ENCODE data around the gene SNTB2.
"Not testable (repeated sequence)": the region's sequence is repeated elsewhere in the genome, so short reads cannot be mapped to it uniquely, and the experiment has no call there.

SNTB2 gene

GRCh38 chr16:69186642-69187445, at the start of gene SNTB2:
SNTB2 (plus strand) TSS chr16:69187164; CDS start chr16:69187167, 3 bp downstream.
- peak; percentile 95 for DNase-seq

GRCh38 chr16:69138608-69139007, 48.4 kb upstream of the SNTB2 start:
- DNase-seq, result no peak

- DNase-seq, result not testable (repeated sequence)
These were observed 47.5 kb upstream of the SNTB2 start for GRCh38 chr16:69139464-69139863.

DNA sequence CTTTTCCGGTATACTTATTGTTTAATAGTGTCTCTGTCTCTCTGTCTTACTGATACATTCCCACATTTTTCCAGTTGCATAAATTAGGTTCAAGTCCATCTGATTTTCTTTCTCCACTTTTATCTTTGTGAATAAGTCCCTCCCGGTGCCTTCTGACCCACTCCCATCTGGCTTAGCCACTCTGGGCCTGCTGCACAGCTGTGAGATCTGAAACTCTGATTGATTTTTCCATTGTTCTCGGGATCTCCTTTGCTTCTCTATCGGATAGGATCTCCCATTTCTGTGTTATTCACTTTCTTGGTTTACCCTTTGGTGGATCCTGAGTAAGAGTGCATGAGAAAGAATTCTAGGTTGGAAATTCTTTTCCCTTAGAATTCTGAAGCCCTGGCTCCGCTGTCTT, 46.0 kb upstream of the SNTB2 start:
- DNase-seq, result no peak

DNA sequence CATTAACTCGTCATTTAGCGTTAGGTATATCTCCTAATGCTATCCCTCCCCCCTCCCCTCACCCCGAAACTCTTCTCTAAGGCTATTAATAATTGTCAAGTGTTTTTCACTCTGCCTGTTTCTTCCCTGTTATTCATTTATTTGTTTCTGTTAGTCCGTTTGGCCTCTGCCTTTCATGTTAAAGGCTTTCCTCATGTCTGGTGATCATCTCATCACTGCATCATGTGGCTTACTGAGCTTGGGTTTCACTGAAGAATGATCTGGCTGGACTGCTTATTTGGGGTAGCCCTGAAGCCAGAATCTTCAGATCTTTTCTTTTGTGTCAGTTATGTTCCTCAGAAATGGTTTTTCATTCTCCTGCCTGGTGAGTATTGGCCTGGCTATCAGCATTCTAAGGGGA, 45.0 kb upstream of the SNTB2 start:
- DNase-seq, result no peak

DNA sequence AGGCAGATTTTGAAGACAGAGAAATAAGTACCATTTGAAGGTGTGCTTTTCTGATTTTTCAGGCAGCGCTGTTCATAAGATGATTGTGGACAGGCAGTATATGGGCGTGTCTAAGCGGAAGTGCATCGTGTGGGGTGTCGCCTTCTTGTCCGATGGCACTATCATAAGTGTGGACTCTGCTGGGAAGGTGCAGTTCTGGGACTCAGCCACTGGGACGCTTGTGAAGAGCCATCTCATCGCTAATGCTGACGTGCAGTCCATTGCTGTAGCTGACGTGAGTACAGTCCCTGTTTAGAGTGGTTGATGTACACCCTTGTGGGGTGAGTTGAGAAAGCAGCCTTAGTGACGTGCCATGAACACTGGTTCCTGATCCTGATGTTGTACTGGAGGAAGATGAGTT, 43.8 kb upstream of the SNTB2 start:
- DNase-seq, result no peak

GRCh38 chr16:69145658-69146057, 41.3 kb upstream of the SNTB2 start:
- DNase-seq, result no peak

DNA sequence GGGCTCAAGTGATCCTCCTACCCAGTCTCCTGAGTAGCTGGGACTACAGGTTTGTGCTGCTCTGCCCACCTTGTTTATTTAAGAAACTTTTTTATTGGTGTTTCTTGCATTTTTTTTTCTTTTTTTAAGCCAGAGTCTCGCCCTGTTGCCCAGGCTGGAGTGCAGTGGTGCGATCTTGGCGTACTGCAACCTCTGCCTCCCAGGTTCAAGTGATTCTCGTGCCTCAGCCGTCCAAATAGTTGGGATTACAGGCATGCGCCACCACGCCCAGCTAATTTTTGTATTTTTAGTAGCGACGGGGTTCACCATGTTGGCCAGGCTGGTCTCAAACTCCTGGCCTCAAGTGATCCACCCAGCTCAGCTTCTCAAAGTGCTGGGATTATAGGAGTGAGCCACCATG, 37.3 kb upstream of the SNTB2 start:
- not testable (repeated sequence) for DNase-seq

DNA sequence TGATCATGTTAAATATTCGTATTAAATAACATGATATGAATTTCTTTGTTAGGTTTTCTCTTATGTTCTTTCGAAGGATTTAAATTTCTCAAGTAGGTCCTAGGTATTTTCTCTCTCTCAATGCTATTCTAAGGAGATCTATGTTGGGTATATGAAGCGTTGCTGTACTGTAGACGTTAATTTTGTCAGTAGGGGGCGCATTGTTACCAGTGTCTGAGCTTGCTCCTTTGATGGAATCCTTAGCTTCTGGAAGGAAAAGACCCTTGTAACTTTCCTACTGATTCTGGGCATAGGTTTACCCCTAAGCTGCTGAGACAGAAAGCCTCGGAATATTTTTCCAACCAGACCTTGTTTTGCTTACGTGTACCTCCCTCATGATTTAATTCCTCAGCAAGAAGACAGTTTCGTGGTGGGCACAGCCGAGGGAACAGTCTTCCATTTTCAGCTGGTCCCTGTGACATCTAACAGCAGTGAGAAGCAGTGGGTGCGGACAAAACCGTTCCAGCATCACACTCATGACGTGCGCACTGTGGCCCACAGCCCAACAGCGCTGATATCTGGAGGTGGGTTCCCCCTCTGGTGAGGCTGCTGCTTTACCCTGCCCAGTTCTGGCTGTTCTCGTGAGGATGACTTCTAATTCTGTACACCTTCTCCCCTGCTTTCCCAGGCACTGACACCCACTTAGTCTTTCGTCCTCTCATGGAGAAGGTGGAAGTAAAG, 36.7 kb upstream of the SNTB2 start:
- DNase-seq, result peak; percentile 54

DNA sequence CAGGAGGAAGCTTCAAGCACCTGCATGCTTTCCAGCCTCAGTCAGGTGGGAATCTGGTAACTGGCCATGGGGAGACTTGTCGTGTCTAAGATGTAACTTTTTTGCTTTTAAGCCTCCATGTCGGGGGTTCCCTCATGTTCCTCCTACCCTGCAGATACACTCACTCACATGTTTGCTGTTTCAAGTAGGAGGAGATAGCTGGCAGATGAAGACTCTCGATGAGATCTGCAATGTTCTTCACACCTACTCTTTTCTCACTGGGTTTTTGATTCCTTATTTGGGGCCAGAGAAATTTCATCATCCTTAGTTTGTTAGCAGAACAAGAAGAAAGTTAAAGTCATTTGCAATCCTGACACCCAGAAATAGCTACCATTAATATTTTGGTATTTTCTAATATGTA, 29.8 kb upstream of the SNTB2 start:
- DNase-seq, result no peak

- no peak for DNase-seq
These were observed 26.8 kb upstream of the SNTB2 start for GRCh38 chr16:69160192-69160591.

- no peak for DNase-seq
These were observed 21.4 kb upstream of the SNTB2 start for GRCh38 chr16:69165584-69165983.

DNA sequence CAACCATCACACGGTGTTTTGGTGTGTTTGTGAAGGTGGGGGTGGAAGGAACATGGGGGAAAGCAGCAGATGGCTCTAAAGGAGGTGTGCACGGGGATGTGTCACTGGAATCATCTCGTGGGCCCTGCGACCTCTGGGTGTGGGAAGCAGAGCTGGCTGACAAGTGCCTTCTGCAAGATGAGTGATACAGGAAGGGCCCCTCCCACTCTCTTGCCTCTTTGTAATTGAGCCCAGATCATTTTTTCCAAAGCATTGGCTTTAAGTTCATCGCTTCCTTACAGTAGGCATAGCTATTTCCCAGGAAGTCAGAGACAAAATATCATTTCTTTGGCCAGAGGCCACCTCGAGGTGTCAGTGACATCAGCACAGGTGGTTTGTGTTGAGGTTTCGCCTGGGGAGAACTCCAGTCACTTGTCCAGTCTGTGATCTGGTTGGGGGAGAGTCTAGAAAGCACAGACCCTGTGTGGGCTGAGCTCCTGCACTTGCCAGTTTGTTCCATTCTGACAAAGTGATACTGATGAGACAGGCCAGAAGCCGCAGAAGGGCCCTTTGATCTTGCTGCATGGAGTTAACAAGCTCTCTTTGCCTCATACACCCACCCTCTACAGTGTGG, 20.6 kb upstream of the SNTB2 start:
- DNase-seq, result no peak

DNA sequence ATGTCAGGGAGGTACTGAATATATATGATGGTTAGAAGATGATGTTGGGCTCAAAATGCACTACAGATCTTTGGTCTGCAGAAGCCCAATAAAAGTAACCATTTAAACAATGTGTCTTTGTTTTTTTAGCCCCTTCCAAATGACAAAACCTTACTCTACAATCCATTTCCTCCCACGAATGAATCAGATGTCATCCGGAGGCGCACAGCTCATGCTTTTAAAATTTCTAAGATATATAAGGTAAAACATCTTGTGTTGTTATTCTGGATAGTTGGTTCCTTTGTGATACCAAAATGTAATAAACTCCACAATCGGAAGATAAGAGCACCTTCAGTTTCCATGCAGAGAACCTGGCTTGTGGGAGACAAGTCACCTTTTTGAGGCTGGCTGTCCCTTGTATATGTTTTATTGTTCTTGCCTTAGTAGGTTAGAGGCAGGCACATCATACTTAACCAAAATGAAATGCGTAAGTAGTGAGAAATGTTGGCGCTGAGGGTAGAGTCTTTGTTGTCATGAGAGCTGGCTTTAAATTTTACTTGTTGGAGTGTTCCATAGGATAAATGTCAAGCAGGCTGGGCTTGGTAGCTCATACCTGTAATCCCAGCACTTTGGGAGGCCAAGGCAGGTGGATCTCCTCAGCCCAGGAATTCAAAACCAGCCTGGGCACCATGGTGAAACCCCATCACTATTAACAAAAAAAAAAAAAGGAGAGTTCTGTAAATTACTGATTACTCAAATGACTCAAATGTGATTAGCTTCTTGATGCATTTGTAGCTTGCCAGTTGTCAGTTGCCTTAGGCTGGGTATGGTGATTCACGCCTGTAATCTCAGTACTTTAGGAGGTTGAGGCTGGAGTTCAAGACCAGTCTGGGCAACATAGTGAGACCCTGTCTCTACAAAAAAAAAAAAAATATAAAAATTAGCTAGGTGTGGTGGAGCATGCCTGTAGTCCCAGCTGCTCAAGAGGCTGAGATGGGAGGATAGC, 19.7 kb upstream of the SNTB2 start:
- no peak for DNase-seq

DNA sequence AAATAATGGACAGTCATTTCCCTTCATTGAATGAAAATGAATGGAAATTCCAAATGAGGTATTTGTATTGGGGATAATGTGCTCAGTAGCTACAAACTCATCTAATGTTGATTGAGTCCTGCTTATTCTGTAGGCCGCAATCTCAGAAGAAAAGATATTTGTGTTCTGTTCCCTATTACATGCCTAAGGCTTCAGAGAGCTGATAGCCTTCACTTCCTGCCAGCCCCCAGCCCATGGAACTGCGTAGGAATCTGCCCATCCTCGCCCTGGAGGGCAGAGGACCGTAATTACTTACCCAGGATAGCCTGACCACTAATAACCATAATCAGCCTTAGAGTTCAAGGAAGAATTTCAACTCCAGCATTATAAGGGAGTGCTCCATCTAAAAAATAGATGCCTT, 17.9 kb upstream of the SNTB2 start:
- DNase-seq, result no peak

GRCh38 chr16:69169607-69170352, 17.2 kb upstream of the SNTB2 start:
- no peak for DNase-seq

DNA sequence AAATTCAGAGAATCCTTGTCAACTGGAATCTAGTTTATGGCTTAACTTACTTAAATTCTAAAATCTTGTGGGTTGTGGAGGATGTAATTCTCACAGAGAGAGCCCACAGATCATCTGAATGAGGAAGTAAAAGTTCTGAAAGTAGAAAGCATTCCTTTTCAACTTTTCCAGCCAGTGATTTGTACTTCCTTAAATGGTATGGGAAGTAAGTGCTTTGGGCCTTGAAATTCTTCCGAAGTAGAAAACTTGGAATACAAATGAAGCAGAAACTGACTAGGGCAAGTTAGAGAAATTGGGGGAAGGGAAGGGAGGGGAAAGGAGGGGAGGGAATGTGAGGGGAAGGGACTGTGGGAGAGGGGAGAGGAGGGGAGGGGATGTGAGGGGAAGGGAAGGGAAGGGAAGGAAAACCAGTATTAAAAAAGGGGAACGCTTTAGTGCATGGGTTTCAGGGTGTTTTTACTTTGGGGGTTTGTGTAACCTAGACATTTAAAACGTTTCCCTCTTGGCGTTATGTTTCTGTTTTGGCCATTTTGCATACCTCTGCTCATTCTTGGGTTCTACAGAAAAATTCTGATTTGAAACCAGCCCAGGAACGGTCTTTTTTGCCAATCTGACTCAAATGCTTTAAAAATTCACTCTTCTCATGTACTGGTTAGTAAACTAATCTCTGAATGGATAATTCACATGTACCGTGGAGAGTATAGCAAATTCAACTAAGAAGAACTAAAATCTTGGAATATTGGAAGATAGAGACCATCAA, 15.5 kb upstream of the SNTB2 start:
- no peak for DNase-seq

- DNase-seq, result no peak
These were observed 10.7 kb upstream of the SNTB2 start for GRCh38 chr16:69176033-69176800.

- DNase-seq, result peak; percentile 68
These were observed 7.5 kb upstream of the SNTB2 start for GRCh38 chr16:69179328-69180010.

GRCh38 chr16:69180011-69180338, 7.0 kb upstream of the SNTB2 start:
- DNase-seq, result no peak
